Lower lobe of right lung (tissue), 2 donors: ENCODE data around the gene UBAC2. TPM values are rescaled to one million over a fixed set of nuclear protein-coding genes. Genes with fewer than 3 reads are reported as not detected.

ENCODE experiments used
- ATAC-seq, 2 donors: fragments of 200-7000 bp; cut with Tn5 transposase; one replicate each; pipeline ENCODE4 v1.9.1; 2020 to 2022; ENCODE audit warnings: mild to moderate bottlenecking in 2 of 2, moderate library complexity in 2 of 2
- DNase-seq: peaks from one replicate; pipeline ENCODE4 v3.0.0-alpha.2; 2020
- H3K27ac ChIP-seq: fragments of 200-600 bp; one replicate; pipeline ENCODE4 v1.8.0; 2022
- H3K27me3 ChIP-seq: fragments of 200-600 bp; one replicate; pipeline ENCODE4 v1.8.0; 2022; ENCODE audit warnings: low read depth
- H3K36me3 ChIP-seq: fragments of 200-600 bp; one replicate; pipeline ENCODE4 v1.8.0; 2022; ENCODE audit warnings: mild to moderate bottlenecking
- H3K4me1 ChIP-seq: fragments of 200-600 bp; one replicate; pipeline ENCODE4 v1.8.0; 2022
- H3K4me3 ChIP-seq: fragments of 200-600 bp; one replicate; pipeline ENCODE4 v1.8.0; 2022; ENCODE audit warnings: mild to moderate bottlenecking
- H3K9me3 ChIP-seq: fragments of 200-600 bp; one replicate; pipeline ENCODE4 v1.8.0; 2022
- intact Hi-C: fragments of 100-400 bp; cut with DNase I; formaldehyde crosslinking; loops from one replicate; pipeline ENCODE4 v1.11.0; 2022
- total RNA-seq: library from RNA; stranded (reverse); fragmentation: NEBNext Ultra II Directional; extraction: Animal tissue kit (Norgen Biotek cat#: 25700); gene quantifications from one replicate; pipeline ENCODE4 v1.2.1, GENCODE V29; 2021
- TF ChIP-seq, protein P1 (sequence below): fragments of 200-600 bp; IDR thresholded peaks from one replicate; pipeline ENCODE4 v1.8.0; 2022; ENCODE audit warnings: antibody characterized with exemption, mild to moderate bottlenecking
- donor health status: DM: no; HTN: yes; CAD: no; lungs with severe emphysema.

The UBAC2 gene
- total RNA-seq, 1 donor from 2014 or later = 44.5 TPM

DNA sequence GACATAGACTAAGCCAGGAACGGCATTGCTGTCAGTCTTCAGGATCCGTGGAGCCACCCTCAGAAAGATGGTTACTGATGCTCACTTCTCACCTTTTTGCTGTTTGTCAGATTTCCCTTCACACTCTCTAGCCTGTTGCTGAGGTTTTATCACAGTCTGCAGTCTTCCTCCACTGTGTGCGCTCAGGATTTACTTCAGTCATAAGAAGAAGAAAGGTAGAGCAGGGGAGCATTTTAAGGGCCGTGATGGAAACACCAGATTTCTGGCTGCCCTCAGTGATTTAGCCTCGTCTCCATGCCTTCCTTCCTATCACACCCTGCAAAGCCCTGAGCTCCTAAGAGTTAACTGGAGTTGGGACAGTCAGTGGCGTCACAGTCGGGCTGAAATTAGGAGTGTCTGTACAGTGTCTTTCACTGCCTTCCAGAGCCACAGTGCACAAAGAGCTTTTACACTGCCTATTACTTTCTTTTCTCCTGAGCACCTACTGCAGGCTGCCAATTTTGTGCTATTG is 166.5 kb downstream of the UBAC2 start:
- TF ChIP-seq, protein P1, sequence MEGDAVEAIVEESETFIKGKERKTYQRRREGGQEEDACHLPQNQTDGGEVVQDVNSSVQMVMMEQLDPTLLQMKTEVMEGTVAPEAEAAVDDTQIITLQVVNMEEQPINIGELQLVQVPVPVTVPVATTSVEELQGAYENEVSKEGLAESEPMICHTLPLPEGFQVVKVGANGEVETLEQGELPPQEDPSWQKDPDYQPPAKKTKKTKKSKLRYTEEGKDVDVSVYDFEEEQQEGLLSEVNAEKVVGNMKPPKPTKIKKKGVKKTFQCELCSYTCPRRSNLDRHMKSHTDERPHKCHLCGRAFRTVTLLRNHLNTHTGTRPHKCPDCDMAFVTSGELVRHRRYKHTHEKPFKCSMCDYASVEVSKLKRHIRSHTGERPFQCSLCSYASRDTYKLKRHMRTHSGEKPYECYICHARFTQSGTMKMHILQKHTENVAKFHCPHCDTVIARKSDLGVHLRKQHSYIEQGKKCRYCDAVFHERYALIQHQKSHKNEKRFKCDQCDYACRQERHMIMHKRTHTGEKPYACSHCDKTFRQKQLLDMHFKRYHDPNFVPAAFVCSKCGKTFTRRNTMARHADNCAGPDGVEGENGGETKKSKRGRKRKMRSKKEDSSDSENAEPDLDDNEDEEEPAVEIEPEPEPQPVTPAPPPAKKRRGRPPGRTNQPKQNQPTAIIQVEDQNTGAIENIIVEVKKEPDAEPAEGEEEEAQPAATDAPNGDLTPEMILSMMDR = no peak
- no peaks in the 10 kb centered on the region for H3K9me3 ChIP-seq
- intact Hi-C loops = no loop called here
- H3K27me3 ChIP-seq = no peaks in the 10 kb centered on the region
- H3K4me3 ChIP-seq = no peak overlapping the region
- peaks cover 8% of the 10 kb centered on the region for H3K36me3 ChIP-seq
- ATAC-seq (no peak), DNase-seq (no peak)
- no peak overlapping the region for H3K27ac ChIP-seq
- no peaks in the 10 kb centered on the region for H3K4me1 ChIP-seq

DNA sequence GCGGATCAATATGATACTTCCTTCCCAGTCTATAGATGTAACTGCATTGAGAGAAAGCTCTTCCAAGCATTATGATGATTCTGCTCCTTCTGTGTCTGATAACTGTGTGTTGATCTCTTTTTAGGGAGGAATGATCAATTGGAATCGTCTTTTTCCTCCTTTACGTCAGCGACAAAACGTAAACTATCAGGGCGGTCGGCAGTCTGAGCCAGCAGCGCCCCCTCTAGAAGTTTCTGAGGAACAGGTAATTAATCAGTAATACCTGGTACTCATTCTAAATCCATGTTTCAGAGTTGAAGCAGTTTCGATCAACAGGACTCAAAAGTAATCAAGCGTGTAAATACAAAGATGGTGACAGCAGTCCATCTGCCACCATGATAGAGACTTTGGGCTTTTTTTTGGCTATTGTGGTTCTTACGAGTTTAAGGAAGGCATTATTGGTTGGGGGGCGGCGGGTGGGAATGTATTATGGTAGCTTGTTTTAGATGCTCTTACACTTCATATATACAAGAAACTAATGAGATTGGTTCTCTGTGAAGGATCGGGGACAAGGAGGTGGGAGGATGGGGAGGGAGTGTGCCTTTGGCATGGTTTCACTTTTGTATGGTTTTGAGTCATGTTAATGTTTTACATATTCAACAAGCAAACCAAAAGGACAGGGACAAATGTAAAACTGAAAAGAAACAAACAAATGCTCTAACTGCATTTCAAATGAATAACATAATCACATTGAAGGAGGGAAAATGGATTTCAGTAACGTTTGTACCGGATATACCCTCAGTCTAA is 167.2 kb downstream of the UBAC2 start:
- ATAC-seq (no peak), DNase-seq (no peak)
- peaks cover 8% of the 10 kb centered on the region for H3K36me3 ChIP-seq
- H3K4me1 ChIP-seq = no peaks in the 10 kb centered on the region
- intact Hi-C loops = no loop called here
- TF ChIP-seq, protein P1 = no peak
- H3K9me3 ChIP-seq = no peaks in the 10 kb centered on the region
- H3K4me3 ChIP-seq = no peak overlapping the region
- no peaks in the 10 kb centered on the region for H3K27me3 ChIP-seq
- H3K27ac ChIP-seq = no peak overlapping the region

DNA sequence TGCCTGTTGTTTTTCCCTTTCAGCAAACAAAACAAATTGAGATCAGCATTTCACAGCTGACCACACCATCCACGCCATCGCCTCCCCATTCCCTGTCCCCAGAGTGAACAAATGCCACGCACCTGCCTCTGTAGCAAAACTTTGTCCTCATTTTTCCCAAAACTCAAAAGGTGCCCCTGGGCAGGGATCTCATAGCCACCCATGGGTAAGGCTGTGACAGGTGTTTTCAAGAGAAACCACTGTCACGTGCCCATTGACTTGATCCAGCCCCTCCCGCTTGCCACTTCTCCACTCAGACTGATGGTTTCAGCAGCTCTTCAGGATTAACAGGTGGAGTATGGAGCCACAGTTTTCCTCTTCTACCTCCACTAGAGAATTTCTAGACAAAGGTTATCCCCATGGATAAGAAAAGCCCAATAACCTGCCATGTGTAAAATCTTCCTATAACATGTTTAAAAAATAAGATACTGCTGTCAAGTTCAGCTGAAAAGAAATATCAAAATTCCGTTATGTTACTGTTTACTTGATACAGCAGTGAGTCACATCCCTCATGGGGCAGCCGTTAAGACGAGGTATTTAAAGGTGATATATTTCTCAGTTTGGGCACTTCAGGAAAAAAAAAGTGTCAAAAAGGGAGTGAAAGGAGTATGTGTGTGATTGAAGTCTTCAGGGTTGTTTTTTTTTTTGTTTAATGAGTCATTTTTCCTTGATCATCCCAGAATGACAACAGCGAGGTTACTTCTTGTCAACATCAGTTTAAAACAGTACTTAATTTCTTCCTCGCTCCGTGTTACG is 170.0 kb downstream of the UBAC2 start:
- Histone ChIP-seq H3K27me3 (no peaks in the 10 kb centered on the region), H3K27ac (no peak overlapping the region), H3K9me3 (no peaks in the 10 kb centered on the region), H3K36me3 (peaks cover 13% of the 10 kb centered on the region), H3K4me1 (no peaks in the 10 kb centered on the region), H3K4me3 (no peak overlapping the region)
- ATAC-seq (no peak), DNase-seq (no peak)
- TF ChIP-seq, protein P1 = no peak
- intact Hi-C loops = no loop called here

DNA sequence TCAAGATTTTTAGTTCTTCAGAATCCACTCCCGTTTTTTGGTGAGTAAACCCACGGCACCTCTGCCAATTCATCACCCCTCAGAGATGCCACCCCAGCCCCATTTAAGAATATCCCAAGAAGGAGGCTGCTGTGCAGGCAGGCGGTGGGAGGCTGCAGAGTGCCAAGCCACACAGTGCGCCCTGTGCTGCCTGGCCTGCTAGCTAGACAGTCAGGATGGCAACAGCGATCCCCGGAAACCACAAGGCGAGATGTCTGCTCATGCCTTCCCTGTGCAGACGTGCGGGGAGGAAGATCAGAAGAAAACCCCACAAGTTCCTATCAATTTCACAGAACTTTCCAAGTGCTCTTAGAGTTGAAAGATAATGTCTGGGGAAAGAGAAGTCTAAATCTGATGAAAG is 171.3 kb downstream of the UBAC2 start:
- Histone ChIP-seq H3K4me3 (no peak overlapping the region), H3K27me3 (no peaks in the 10 kb centered on the region), H3K27ac (no peak overlapping the region), H3K4me1 (peaks cover 5% of the 10 kb centered on the region), H3K36me3 (peaks cover 19% of the 10 kb centered on the region), H3K9me3 (no peaks in the 10 kb centered on the region)
- TF ChIP-seq, protein P1 = no peak
- ATAC-seq (no peak), DNase-seq (no peak)
- intact Hi-C loops = no loop called here

DNA sequence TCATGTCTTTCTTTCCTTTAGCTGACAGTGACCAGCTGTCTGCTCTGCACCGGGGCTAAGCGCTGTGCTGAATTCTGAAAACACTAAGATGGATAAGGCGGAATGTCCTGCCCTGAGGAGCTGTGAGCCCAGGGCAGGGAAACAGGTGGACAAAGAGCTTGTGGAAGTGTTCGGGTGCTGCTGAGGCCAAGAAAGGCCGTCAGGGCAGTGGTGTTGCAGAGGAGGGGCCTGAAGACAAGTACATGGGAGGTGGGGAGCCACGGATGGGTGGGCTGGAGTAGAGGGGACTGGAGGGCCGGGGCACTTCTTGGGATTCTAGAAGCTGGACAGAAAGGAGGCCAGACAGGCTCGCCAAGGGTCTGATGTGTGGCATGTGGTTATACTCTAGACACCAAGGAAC is 172.8 kb downstream of the UBAC2 start:
- no peak for ATAC-seq
- Histone ChIP-seq H3K36me3 (peaks cover 27% of the 10 kb centered on the region), H3K27ac (no peak overlapping the region), H3K27me3 (no peaks in the 10 kb centered on the region), H3K9me3 (no peaks in the 10 kb centered on the region), H3K4me3 (no peak overlapping the region), H3K4me1 (peaks cover 5% of the 10 kb centered on the region)
- intact Hi-C loops = no loop called here
- no peak for DNase-seq
- TF ChIP-seq, protein P1 = no peak
